Tibial artery (tissue), 4 donors: ENCODE results near the gene MADD.
A peak's percentile ranks its signal among the peaks of the same experiment; 100 is the strongest.

ENCODE experiments used
- DNase-seq, 2 donors: peaks; one replicate each; pipeline ENCODE4 v3.0.0-alpha.2; 2019
- H3K27ac ChIP-seq, 2 donors: fragments of 200-600 bp; sonication (generic) in 1 of 2; 1 replicate in 1 of 2; 2 replicates in 1 of 2; pipeline ENCODE4 v1.5.1; 2018 to 2019; ENCODE audit warnings: mild to moderate bottlenecking in 1 of 2
- H3K27me3 ChIP-seq, 2 donors: fragments of 200-600 bp; sonication (generic) in 1 of 2; one replicate each; pipeline versions ENCODE4 v1.5.1 to v1.6.0; 2016 to 2019
- H3K36me3 ChIP-seq, 3 donors: fragments of 200-600 bp; sonication (generic) in 2 of 3; one replicate each; pipeline ENCODE4 v1.5.1; 2016 to 2019; ENCODE audit warnings: mild to moderate bottlenecking in 2 of 3
- H3K4me1 ChIP-seq, 4 donors: fragments of 200-600 bp; sonication (generic) in 2 of 4; 1 replicate in 3 of 4; 2 replicates in 1 of 4; pipeline ENCODE4 v1.5.1; 2016 to 2019
- H3K4me3 ChIP-seq, 2 donors: fragments of 200-600 bp; sonication (generic) in 1 of 2; 1 replicate in 1 of 2; 2 replicates in 1 of 2; pipeline ENCODE4 v1.5.1; 2018 to 2019; ENCODE audit warnings: mild to moderate bottlenecking in 2 of 2
- H3K9me3 ChIP-seq, 3 donors: fragments of 200-600 bp; sonication (generic) in 1 of 3; one replicate each; pipeline ENCODE4 v1.5.1; 2016 to 2019
- CTCF ChIP-seq, 2 experiments: fragments of 200-600 bp in 1 of 2; fragments of 450-650 bp in 1 of 2; IDR thresholded peaks; one replicate each; pipeline ENCODE4 v1.5.1; 2017 to 2019; ENCODE audit warnings: antibody characterized with exemption in 2 of 2, mild to moderate bottlenecking in 1 of 2, moderate library complexity in 1 of 2
- intact Hi-C: fragments of 100-400 bp; cut with DNase I; formaldehyde crosslinking; loops from one replicate; pipeline ENCODE4 v1.15.0; 2023; ENCODE audit warnings: low total_unique reads

MADD gene

GRCh38 chr11:47355283-47356128 is 85.6 kb downstream of the MADD start:
- peak; percentile 94 to 95 for TF ChIP-seq CTCF (IDR thresholded peaks at IDR 0.05)
- H3K36me3 ChIP-seq, result no peaks in the 10 kb centered on the region
- no peaks in the 10 kb centered on the region for H3K27me3 ChIP-seq
- H3K4me3 ChIP-seq, result peak overlapping the region; percentile 38 to 54
- H3K27ac ChIP-seq, result peak overlapping the region in 1 of 2 donors; percentile 39
- peak; percentile 89 to 94 for DNase-seq
- H3K4me1 ChIP-seq, result peaks cover 0 to 11% (median 4%) of the 10 kb centered on the region in 4 donors
- no peaks in the 10 kb centered on the region for H3K9me3 ChIP-seq
- intact Hi-C loops, result loop anchor here (2.0 to 10.0 kb wide), 2 partner anchors 97 to 461 kb away; no protein-coding TSS in a partner anchor

DNA sequence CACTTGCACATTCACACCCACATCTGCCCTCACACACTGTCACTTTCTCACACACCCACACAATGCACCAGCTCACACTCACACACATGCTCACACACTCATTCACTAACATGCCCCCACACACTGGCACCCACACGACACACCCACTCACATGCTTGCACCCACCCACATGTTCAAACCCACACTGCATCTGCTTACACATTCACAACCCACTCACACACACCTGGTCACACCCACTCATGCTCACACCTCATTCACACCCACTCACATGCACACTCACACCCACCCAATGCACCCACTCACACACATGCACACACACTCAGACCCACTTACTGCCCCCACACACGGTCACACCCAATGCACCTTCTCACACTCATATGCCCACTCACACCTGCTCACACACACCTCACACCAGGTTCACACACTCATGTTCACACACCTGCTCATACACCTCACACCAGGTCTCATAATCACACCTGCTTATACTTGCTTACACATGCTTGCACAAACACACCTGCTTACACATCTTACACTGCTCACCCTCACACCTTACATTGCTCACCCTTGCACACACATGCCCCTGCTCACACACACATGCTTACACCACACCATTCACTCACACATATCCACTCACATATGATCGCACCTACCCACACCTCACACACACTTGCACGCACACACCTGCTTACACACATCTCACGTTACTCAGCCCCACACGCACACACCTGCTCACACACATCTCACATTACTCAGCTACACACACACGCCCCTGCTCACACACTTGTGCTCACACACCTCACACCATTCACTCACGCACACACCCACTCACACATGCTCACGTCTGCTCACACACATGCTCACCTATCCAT is 86.4 kb downstream of the MADD start:
- no peak for DNase-seq
- Histone ChIP-seq H3K27ac (no peak overlapping the region), H3K4me3 (no peak overlapping the region), H3K9me3 (no peaks in the 10 kb centered on the region), H3K27me3 (no peaks in the 10 kb centered on the region), H3K4me1 (peaks cover 0 to 11% (median 4%) of the 10 kb centered on the region in 4 donors), H3K36me3 (no peaks in the 10 kb centered on the region)
- TF ChIP-seq CTCF (IDR thresholded peaks at IDR 0.05), result no peak
- intact Hi-C loops, result loop anchor here (10.0 kb wide), 1 partner anchor 462 kb away; no protein-coding TSS in a partner anchor

DNA sequence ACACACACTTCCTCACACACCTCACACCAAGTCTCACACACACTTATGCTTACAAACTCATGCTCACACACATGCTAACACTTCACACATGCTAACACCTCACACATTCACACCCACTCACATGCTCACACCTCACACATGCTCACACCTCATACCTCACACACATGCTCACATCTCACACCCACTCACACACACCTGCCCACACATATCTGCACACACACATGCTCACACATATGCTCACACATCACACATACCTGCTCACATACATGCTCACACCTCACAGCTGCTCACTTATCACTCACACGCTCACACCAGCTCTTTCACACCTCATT is 87.0 kb downstream of the MADD start:
- DNase-seq, result no peak
- TF ChIP-seq CTCF (IDR thresholded peaks at IDR 0.05), result no peak
- no peak overlapping the region for H3K27ac ChIP-seq
- no peaks in the 10 kb centered on the region for H3K9me3 ChIP-seq
- intact Hi-C loops, result loop anchor here (10.0 kb wide), 1 partner anchor 462 kb away; no protein-coding TSS in a partner anchor
- no peaks in the 10 kb centered on the region for H3K36me3 ChIP-seq
- H3K4me1 ChIP-seq, result peaks cover 0 to 11% (median 4%) of the 10 kb centered on the region in 4 donors
- no peak overlapping the region for H3K4me3 ChIP-seq
- H3K27me3 ChIP-seq, result no peaks in the 10 kb centered on the region

GRCh38 chr11:47357985-47358730 is 88.2 kb downstream of the MADD start:
- TF ChIP-seq CTCF (IDR thresholded peaks at IDR 0.05), result no peak
- no peaks in the 10 kb centered on the region for H3K27me3 ChIP-seq
- H3K4me3 ChIP-seq, result no peak overlapping the region
- DNase-seq, result no peak
- intact Hi-C loops, result loop anchor here (10.0 kb wide), 1 partner anchor 463 kb away; no protein-coding TSS in a partner anchor
- no peaks in the 10 kb centered on the region for H3K36me3 ChIP-seq
- H3K4me1 ChIP-seq, result peaks cover 0 to 11% (median 4%) of the 10 kb centered on the region in 4 donors
- no peaks in the 10 kb centered on the region for H3K9me3 ChIP-seq
- H3K27ac ChIP-seq, result no peak overlapping the region

DNA sequence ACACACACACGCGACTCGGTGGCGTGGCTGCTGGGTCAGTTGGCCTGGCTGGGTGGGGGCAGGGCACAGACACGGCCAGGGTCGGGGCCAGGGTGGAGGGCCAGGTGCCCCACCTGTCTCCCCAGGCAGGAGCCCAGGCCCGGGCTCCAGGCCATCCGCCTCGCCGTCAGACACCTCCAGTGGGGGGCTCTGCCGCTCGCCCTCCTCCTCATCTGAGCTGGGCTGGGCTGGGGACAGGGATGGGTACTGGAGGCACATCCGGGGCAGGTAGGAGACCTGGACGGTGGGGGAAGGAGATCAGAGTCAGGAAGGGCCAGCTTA is 88.8 kb downstream of the MADD start:
- H3K4me1 ChIP-seq, result peaks cover 0 to 11% (median 4%) of the 10 kb centered on the region in 4 donors
- no peak for TF ChIP-seq CTCF (IDR thresholded peaks at IDR 0.05)
- H3K4me3 ChIP-seq, result no peak overlapping the region
- intact Hi-C loops, result loop anchor here (10.0 kb wide), 1 partner anchor 464 kb away; no protein-coding TSS in a partner anchor
- DNase-seq, result no peak
- no peak overlapping the region for H3K27ac ChIP-seq
- no peaks in the 10 kb centered on the region for H3K9me3 ChIP-seq
- H3K36me3 ChIP-seq, result no peaks in the 10 kb centered on the region
- H3K27me3 ChIP-seq, result no peaks in the 10 kb centered on the region
